Medulla oblongata (tissue), 1 donor: ENCODE data around the gene DPP6.

Source experiments
- DNase-seq: peaks from one replicate; pipeline ENCODE4 v3.0.0-alpha.2; 2015; ENCODE audit errors: extremely low spot score

Gene DPP6

GRCh38 chr7:154412105-154412504 is 359.9 kb downstream of the DPP6 start:
- DNase-seq = no peak

GRCh38 chr7:154415709-154416399 is 363.7 kb downstream of the DPP6 start:
- DNase-seq = no peak

- no peak for DNase-seq
These were observed 364.5 kb downstream of the DPP6 start for GRCh38 chr7:154416714-154417113.

DNA sequence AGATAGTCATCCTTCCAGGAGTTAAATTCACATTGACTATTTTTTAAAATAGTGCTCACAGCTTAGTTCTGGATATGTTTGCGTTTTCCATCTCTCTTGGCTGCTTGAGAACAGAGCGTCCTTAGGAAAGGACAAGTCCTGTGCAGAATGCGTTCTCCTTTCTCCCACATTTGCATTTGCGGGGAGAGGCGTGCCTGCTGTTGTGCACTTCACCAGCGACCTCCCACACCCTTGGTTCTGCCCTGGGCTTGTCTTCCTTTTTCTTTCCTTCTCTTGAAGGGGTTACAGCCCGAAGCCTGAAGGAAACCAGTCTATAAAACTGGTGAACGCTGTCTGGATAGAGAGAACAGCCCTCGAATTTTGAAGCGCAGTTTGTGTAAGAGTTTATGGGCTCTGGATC is 367.1 kb downstream of the DPP6 start:
- no peak for DNase-seq

DNA sequence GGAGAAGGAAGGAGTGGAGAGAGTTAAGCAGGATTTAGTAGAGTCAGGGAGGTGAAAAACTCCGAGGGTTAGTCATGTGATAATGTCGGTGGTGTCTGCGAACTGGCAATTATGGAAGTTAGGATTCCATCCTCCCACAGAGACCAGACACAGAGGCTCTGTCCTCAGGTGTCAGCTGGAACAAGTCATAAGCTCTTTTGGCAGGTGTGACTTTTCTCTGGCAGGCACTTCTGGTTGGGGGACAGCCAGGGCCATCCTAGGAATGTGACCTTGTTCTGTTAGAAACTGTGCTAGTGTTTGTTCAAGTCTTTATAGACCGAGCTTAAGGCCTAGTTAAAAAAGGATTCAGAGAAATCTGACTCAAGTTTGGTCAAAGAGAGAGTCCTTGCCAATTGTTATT is 371.0 kb downstream of the DPP6 start:
- peak; percentile 63 for DNase-seq

GRCh38 chr7:154424350-154424749 is 372.2 kb downstream of the DPP6 start:
- no peak for DNase-seq

DNA sequence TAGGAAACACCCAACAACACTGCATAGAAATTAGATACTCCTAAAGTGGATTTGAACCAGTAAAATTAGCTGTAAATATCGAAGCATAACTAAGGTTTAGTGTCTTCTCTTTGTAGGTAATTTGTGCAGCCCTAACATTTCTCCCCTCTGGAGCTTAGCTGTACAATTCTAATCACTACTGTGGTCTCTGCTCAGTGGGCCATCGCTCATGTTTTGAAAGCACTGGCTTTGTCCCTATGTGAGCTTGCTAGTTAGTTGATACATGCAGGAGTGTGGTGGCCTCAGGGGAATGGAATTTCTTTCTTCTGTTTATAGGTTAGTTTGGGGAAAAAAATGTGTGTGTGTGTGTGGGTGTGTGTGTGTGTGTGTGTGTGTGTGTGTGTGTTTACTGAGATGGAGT is 373.1 kb downstream of the DPP6 start:
- DNase-seq = no peak

DNA sequence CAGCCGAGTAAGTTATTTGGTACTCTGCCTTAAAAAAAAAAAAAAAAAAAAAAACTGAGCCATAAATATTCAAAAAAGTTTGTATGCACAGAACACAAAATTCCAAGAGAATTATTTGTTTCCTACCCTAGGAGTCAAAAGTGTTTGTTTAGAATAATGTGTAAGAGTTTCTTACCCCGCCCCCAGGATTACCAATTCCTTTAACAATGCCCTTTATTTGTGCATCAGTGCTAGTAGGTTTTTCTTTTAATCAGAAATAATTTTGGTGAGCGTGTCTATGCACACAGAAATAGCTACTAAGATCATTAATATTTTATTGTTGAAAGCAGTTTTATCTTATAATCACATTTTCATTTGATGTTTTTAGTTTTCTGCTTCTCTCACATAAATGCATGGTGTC is 374.6 kb downstream of the DPP6 start:
- no peak for DNase-seq

GRCh38 chr7:154427533-154427932 is 375.3 kb downstream of the DPP6 start:
- DNase-seq = peak; percentile 90

DNA sequence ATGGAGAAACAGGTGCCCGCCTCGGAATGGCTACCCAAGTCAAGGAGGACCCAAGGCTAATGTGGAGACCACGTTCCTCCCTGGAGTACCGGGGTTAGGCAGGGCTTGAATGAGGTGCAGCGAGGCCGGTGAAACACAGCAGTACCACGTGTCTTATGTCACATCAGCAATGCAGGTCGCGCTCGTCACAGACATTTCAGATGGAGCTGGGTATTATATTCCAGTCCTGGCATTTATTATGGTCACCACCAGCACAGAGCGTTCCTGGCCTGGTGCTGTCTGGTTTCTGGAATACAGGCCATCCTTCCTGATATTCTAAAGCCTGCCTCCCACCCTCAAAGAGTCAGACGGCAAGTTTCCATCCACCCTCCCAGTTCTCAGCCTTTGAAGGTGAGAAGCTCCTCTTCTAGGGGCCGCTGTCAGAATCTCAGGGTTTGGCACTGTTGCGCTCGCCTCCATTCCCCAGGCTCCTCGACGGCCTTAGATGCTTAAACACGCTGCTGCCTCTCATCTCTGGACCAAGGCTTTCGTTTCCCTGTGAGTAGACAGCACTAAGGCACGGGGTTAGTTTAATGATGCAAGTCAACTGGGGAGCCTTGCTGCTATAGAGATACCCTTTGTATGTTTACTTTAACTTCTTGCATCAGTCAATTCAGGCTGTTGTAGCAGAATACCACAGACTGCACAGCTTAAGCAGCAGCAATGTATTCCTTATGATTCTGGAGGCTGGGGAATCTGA is 377.6 kb downstream of the DPP6 start:
- DNase-seq = no peak

DNA sequence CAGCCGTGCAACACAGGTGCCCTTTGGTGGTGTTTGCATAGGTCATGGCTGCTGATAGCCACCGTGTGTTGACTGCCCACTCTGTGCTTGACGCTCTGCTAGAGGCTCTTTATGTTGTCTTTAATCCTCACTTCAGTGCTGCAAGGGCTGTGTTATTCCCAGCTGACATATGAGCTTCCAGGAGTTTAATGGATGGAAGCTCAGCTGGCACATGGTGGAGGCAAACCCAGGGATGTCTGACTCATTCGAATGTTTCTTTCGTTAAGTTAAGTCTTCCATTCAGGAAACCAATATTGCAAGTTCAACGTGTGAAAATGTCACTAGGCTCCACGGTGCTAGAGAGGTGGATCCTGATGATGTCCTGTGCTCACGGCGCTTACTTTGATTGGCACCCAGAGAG is 378.4 kb downstream of the DPP6 start:
- no peak for DNase-seq

GRCh38 chr7:154431045-154431444 is 378.8 kb downstream of the DPP6 start:
- no peak for DNase-seq

- no peak for DNase-seq
These were observed 381.7 kb downstream of the DPP6 start for GRCh38 chr7:154433632-154434598.

- DNase-seq = no peak
These were observed 384.4 kb downstream of the DPP6 start for GRCh38 chr7:154436560-154436959.

- DNase-seq = no peak
These were observed 385.0 kb downstream of the DPP6 start for GRCh38 chr7:154437234-154437633.

DNA sequence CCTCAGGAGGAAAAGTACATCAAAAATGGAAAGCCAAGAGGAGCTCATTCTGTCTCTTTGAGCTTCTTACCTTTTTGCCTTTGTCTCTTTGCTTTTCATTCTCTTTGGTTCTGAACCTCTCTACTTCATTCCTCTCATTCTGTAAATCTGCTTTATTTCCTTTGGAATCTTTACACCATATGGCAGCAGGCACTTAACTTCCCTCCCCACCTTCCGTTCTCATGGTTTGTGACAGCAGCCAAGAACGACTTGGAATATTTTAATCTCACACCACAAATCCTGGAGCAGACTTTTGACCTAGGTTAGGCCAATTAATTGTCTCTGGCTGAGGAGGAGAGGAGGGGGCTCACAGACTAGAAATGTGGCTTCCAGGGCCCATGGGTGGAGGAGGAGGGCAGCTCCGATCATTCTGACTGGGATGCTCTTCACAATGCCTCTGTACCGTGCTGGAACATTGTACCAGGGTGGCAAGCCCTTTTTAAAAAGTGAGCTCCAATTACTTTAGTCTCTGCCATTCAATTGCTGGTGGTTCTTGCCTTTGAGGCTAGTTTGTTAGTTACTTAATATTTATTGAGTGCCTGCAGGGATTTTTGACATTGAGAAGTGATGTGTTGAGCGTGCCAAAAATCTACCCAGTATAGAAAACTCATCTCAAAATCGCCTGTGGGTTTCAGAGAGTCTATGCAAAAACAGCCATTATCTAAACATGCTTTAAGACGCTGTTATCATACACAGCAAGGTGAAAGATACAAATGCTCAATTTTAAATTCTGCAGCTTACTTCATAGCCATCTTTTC is 386.6 kb downstream of the DPP6 start:
- no peak for DNase-seq

GRCh38 chr7:154440058-154440457 is 387.9 kb downstream of the DPP6 start:
- DNase-seq = no peak

- no peak for DNase-seq
These were observed 388.5 kb downstream of the DPP6 start for GRCh38 chr7:154440651-154441050.

DNA sequence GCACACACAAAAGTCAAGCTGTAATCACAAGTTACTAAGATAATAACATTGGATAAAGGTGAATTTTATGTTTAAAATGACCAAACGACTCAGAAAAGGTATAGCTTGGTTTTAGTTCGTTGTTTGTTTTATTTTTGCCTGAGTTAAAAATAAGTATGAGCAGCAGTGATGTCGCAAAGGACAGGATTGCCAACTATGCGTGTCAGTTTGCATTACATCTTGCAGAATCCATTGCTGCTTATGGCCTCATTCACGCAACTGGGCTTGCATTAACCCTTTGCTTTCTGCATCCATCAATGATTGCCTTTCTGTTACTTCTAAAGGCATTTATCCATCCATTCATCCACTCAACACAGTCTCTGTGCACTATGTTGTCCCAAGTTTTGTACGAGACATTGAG is 389.6 kb downstream of the DPP6 start:
- DNase-seq = no peak

DNA sequence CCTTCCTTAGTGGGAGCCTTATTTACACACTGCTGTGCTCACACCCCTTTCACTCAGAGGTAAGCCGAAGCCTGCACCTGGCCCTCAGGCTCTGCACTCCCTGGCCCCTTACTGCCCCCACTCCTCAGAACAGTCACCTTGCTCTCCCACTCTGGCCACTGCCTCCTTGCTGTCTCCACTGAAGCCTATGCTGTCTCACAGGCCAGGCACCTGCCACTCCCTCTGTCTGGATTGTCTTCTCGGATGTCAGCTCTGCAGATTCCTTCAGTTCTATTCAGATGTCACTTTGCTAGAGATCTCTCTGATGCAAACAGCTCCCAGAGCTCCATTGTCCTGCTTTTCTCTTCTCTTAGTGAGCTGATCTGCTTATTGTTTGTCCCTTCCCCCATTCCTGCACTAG is 390.7 kb downstream of the DPP6 start:
- DNase-seq = no peak

DNA sequence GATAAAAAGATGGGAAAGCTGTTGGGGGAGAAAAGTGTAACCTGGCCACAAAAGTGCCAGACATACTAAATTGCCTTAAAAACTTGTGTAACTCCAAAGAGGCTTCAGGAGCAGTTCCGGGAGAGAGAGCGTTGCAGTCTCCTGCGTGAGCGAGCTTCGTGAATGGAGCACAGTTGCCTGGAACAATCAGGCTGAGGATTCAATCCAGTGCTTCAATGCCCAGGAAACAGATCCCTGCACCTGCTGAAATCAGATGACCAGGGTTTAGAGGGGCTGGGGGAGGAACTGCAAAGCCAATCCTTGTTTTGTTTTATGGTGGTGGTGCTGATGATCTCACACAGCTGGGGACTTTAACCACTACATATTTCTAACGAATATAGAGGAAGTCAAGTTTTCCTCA is 398.3 kb downstream of the DPP6 start:
- DNase-seq = peak; percentile 46
